K562 (cell line): ENCODE results near the gene MMP28. TPM values are rescaled to one million over a fixed set of nuclear protein-coding genes. Genes with fewer than 3 reads are reported as not detected.

Source experiments
- ATAC-seq: fragments of 200-7000 bp; cut with Tn5 transposase; 3 replicates; pipeline ENCODE4 v1.9.1; 2020; ENCODE audit warnings: moderate library complexity
- BruUV-seq: library from RNA; stranded (reverse); fragments of 400-500 nt; replicated peaks from 2 replicates; lab custom pipeline; 2021; lab: Mats Ljungman, UMichigan
- CTCF ChIA-PET: fragments of 300-600 bp; formaldehyde crosslinking; extraction: SDS; loops from one replicate; lab custom pipeline; 2021; ENCODE audit warnings: low intra/inter-chr PET ratio; lab: Yijun Ruan, JAX
- POLR2A ChIA-PET: fragments of 300-600, 350-650 bp; sonication (Branson Sonifier 250); formaldehyde crosslinking; extraction: SDS; loops from one replicate; lab custom pipeline; 2021; ENCODE audit warnings: antibody characterized with exemption, inconsistent platforms; lab: Yijun Ruan, JAX
- DNase-seq, 4 experiments: peaks; one replicate each; pipeline versions ENCODE4 v3.0.0 to v3.0.0-alpha.2; 2011 to 2018; ENCODE audit warnings: low spot score in 3 of 4, mixed read lengths in 3 of 4; ENCODE audit errors: extremely low read depth in 1 of 4
- FAIRE-seq: peaks from 2 replicates; lab custom pipeline; 2011; peaks lifted over from hg19 to GRCh38; lab: Jason Lieb, UNC
- H2AFZ ChIP-seq: 2 replicates; pipeline ENCODE4 v1.6.0; 2011; ENCODE audit warnings: low read depth, low read length, control low read depth, inconsistent platforms
- H3K27ac ChIP-seq: fragments of 200-600 bp; 3 replicates; pipeline ENCODE4 v1.8.0; 2011; ENCODE audit warnings: low read depth, mild to moderate bottlenecking, control low read depth, inconsistent platforms, low read length, moderate library complexity, mixed read lengths; ENCODE audit errors: extremely low read depth
- H3K27me3 ChIP-seq, 2 experiments: fragments of 300-600 bp in 1 of 2; 2 replicates in 1 of 2; 3 replicates in 1 of 2; pipeline versions ENCODE4 v1.6.0 to v1.8.0; 2011; ENCODE audit warnings: inconsistent platforms in 2 of 2, low read length in 2 of 2, mild to moderate bottlenecking in 1 of 2, mixed read lengths in 1 of 2, moderate library complexity in 1 of 2; ENCODE audit not compliant: control insufficient read depth in 2 of 2, insufficient read depth in 2 of 2
- H3K36me3 ChIP-seq: fragments of 300-600 bp; 3 replicates; pipeline ENCODE4 v1.8.0; 2011; ENCODE audit warnings: mild to moderate bottlenecking, low read length, inconsistent platforms; ENCODE audit not compliant: control insufficient read depth, insufficient read depth
- H3K4me1 ChIP-seq, 2 experiments: fragments of 200-600 bp in 1 of 2; replicated peaks in 1 of 2; 2 replicates in 1 of 2; 3 replicates in 1 of 2; pipeline versions ENCODE4 v1.5.1 to v1.8.0; 2011; ENCODE audit warnings: inconsistent platforms in 2 of 2, low read length in 2 of 2, mild to moderate bottlenecking in 1 of 2, mixed read lengths in 1 of 2, moderate library complexity in 1 of 2; ENCODE audit not compliant: control insufficient read depth in 2 of 2, insufficient read depth in 2 of 2
- H3K4me2 ChIP-seq: 2 replicates; pipeline ENCODE4 v1.6.1; 2011; ENCODE audit warnings: low read length, control low read depth, inconsistent platforms, mixed read lengths; ENCODE audit not compliant: insufficient read depth
- H3K4me3 ChIP-seq: fragments of 200-600 bp; sonication (generic), shearing (Covaris generic); 2 replicates; pipeline ENCODE4 v1.5.1; 2016; ENCODE audit warnings: control low read depth, inconsistent platforms
- H3K79me2 ChIP-seq: fragments of 200-600 bp; 3 replicates; pipeline ENCODE4 v1.8.0; 2011; ENCODE audit warnings: low read length, inconsistent platforms; ENCODE audit not compliant: control insufficient read depth, insufficient read depth
- H3K9ac ChIP-seq, 2 experiments: 2 replicates each; pipeline versions ENCODE4 v1.6.0 to v1.6.1; 2011; ENCODE audit warnings: low read depth in 2 of 2, low read length in 2 of 2, control low read depth in 1 of 2, inconsistent platforms in 1 of 2, mild to moderate bottlenecking in 1 of 2, mixed read lengths in 1 of 2; ENCODE audit not compliant: insufficient read depth in 1 of 2
- H3K9me1 ChIP-seq: one replicate; pipeline ENCODE4 v1.6.0; 2011; ENCODE audit warnings: inconsistent platforms, mild to moderate bottlenecking, low read length, moderate library complexity; ENCODE audit not compliant: control insufficient read depth, insufficient read depth
- H3K9me3 ChIP-seq: replicated peaks from 2 replicates; pipeline ENCODE4 v1.5.1; 2011; ENCODE audit warnings: low read depth, low read length, inconsistent platforms; ENCODE audit not compliant: control insufficient read depth, insufficient read depth
- H4K20me1 ChIP-seq: replicated peaks from 2 replicates; pipeline ENCODE4 v1.6.1; 2011; ENCODE audit warnings: low read length, inconsistent platforms, mixed read lengths; ENCODE audit not compliant: control insufficient read depth, insufficient read depth
- NUFIP1 ChIP-seq: fragments of 450-650 bp; IDR thresholded peaks from 2 replicates; pipeline ENCODE4 v1.6.1; 2018; ENCODE audit not compliant: partially characterized antibody
- ZNF384 ChIP-seq: IDR thresholded peaks from 2 replicates; pipeline ENCODE4 v1.6.1; 2012; ENCODE audit warnings: low read depth, low read length, improper control_type of control experiment
- WGBS: fragments of 100-300 bp; shearing (Covaris generic); methylation state at CpG from one replicate; pipeline ENCODE4 v1.1.6; 2016; ENCODE audit warnings: low coverage, mixed read lengths; ENCODE audit not compliant: insufficient coverage; ENCODE audit errors: missing lambda C conversion rate; 5-methylcytosine and 5-hydroxymethylcytosine counted together
- in situ Hi-C: fragments of 300-500 bp; cut with MboI; formaldehyde crosslinking; loops from 4 replicates; pipeline ENCODE4 v1.15.0; 2018; ENCODE audit warnings: inconsistent platforms, mixed read lengths
- intact Hi-C: fragments of 100-400 bp; cut with micrococcal nuclease; formaldehyde crosslinking; loops from 2 replicates; pipeline ENCODE4 v1.14.2; 2022
- polyA plus RNA-seq, 8 experiments: library from polyadenylated mRNA; depleted of rRNA in 4 of 8; stranded (reverse) in 5 of 8; unstranded in 3 of 8; fragments of >200 nt; fragmentation: Nextera tagmentation in 2 of 8; fragmentation: Illumina TruSeq in 1 of 8; extraction: Ambion mirVana in 2 of 8; extraction: Trizol in 1 of 8; gene quantifications; 2 replicates each; pipeline versions ENCODE4 v1.2.1 to v1.2.3, GENCODE V29; 2011 to 2014; ENCODE audit warnings: inconsistent platforms in 1 of 8, missing spikeins in 1 of 8
- total RNA-seq, 7 experiments: library from RNA; depleted of rRNA in 6 of 7; stranded (reverse); fragments of >200 nt in 6 of 7; fragmentation: Illumina TruSeq in 2 of 7; extraction: Trizol in 2 of 7; gene quantifications; 2 replicates each; pipeline versions ENCODE4 v1.2.1 to v1.2.3, GENCODE V29; 2011 to 2021; ENCODE audit warnings: low replicate concordance in 1 of 7
- TF ChIP-seq, protein P1 (sequence below), 2 experiments: fragments of 250-450 bp in 1 of 2; fragments of 450-650 bp in 1 of 2; sonication (Bioruptor Pico) in 1 of 2; IDR thresholded peaks; 2 replicates each; pipeline versions ENCODE4 v1.6.1 to v1.8.0; 2016 to 2021; ENCODE audit warnings: mild to moderate bottlenecking in 2 of 2, moderate library complexity in 2 of 2, missing compliant biosample characterization in 1 of 2, missing genetic modification characterization in 1 of 2
- TF ChIP-seq, protein P2 (sequence below): fragments of 450-650 bp; conservative IDR thresholded peaks from 2 replicates; pipeline ENCODE4 v1.6.1; 2016; ENCODE audit warnings: missing genetic modification characterization, low read depth, mild to moderate bottlenecking, missing compliant biosample characterization, moderate library complexity

The MMP28 gene
- total and polyA plus RNA-seq, 9 of the 15 experiments (the other 6 are each of a cell fraction or from before 2014, with no cell fraction given), result not detected

DNA sequence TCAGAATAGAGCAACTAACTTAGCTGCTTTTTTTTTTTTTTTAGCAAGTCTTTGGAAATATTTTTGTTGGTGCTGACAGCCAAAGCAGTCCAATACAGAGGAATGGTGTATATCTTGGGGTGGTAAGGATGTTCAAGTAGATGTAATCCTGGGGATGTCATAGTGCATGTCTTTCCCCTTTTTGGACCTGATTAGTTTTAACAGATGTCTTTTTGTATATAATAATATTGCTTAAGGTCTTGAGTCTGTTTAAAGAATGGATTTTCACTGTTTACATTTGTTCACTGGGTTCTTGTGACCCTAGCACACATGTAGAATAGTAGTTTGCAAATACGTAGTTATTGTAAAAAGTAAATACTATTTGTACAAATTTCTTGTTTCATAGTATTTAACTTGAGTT, 21.8 kb upstream of the MMP28 start:
- Histone ChIP-seq H3K9me1 (no peaks in the 10 kb centered on the region), H3K79me2 (peaks cover 87% of the 10 kb centered on the region), H3K9ac (no peak overlapping the region), H3K36me3 (peaks cover 92% of the 10 kb centered on the region), H3K27me3 (no peaks in the 10 kb centered on the region), H3K4me3 (no peak overlapping the region), H3K4me1 (0 out of 5 replicates have a peak, but pooled peaks cover 0 to 5% of the 10 kb centered on the region in 2 experiments), H3K9me3 (no peaks in the 10 kb centered on the region), H3K27ac (no peak overlapping the region), H4K20me1 (peaks cover under 1% of the 10 kb centered on the region; the same call in 1 of the 2 replicates), H3K4me2 (no peak overlapping the region), H2AFZ (no peak overlapping the region)
- ChIA-PET CTCF (no interaction called here), POLR2A (interaction anchor here (4.4 kb wide), 1 partner anchor 8 kb away, joined by 24 read pairs; the partner anchor contains the start of gene TAF15)
- in situ Hi-C loops, result no loop called here
- no peak for TF ChIP-seq NUFIP1
- TF ChIP-seq, protein P1, sequence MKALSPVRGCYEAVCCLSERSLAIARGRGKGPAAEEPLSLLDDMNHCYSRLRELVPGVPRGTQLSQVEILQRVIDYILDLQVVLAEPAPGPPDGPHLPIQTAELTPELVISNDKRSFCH (CRISPR knock-in tag; IDR thresholded peaks at IDR 0.05), result no peak
- TF ChIP-seq, protein P1 (tag; IDR thresholded peaks at IDR 0.05), result no peak
- ATAC-seq (no peak), DNase-seq (no peak), FAIRE-seq (no peak)
- 100% methylated on average over 1 of the region's 1 CpG for WGBS
- no TSS peak for BruUV-seq
- intact Hi-C loops, result no loop called here

DNA sequence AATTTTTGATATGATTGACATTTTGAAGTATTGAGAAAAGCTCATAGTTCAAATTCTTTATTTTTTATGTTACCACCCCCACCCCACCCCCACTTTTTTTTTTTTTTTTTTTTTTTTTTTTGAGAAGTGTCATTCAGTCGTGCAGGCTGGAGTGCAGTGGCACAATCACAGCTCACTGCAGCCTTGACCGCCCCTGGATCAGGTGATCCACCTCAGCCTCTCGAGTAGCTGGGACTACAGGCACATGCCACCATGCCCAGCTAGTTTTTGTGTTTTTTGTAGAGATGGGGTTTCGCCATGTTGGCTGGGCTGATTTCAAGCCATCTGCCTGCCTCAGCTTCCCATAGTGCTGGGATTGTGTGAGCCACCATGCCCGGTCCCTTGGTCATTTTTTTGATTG, 21.3 kb upstream of the MMP28 start:
- H3K4me3 ChIP-seq, result no peak overlapping the region
- 0 out of 2 replicates have a peak, but pooled peaks have one; percentile 6 for TF ChIP-seq ZNF384
- TF ChIP-seq, protein P2, sequence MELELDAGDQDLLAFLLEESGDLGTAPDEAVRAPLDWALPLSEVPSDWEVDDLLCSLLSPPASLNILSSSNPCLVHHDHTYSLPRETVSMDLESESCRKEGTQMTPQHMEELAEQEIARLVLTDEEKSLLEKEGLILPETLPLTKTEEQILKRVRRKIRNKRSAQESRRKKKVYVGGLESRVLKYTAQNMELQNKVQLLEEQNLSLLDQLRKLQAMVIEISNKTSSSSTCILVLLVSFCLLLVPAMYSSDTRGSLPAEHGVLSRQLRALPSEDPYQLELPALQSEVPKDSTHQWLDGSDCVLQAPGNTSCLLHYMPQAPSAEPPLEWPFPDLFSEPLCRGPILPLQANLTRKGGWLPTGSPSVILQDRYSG (tag), result no peak
- TF ChIP-seq, all 486 proteins: peak for 1
- Histone ChIP-seq H3K36me3 (peaks cover 92% of the 10 kb centered on the region), H3K4me2 (no peak overlapping the region), H3K9ac (no peak overlapping the region), H2AFZ (no peak overlapping the region), H3K79me2 (peaks cover 92% of the 10 kb centered on the region), H3K4me1 (peaks cover 4 to 6% of the 10 kb centered on the region in 2 experiments; a peak in 2 of 5 replicates), H3K27ac (no peak overlapping the region), H3K9me3 (no peaks in the 10 kb centered on the region), H3K27me3 (no peaks in the 10 kb centered on the region), H4K20me1 (peaks cover 5% of the 10 kb centered on the region; the same call in 1 of the 2 replicates), H3K9me1 (no peaks in the 10 kb centered on the region)
- ATAC-seq (no peak), FAIRE-seq (no peak), DNase-seq (no peak)
- 79% methylated on average over 5 of the region's 5 CpGs for WGBS
- no TSS peak for BruUV-seq
- ChIA-PET POLR2A (interaction anchor here (0.8 to 4.4 kb wide), 2 partner anchors 7 to 30 kb away, joined by 3 to 24 read pairs; partner anchors contain the start of gene TAF15), CTCF (no interaction called here)
- in situ Hi-C loops (no loop called here), intact Hi-C loops (no loop called here)
